ENCODE results near the gene PHGDH. TPM values are rescaled to one million over a fixed set of nuclear protein-coding genes. Genes with fewer than 3 reads are reported as not detected.
A peak's percentile ranks its signal among the peaks of the same experiment; 100 is the strongest.
"Not testable (repeated sequence)": the region's sequence is repeated elsewhere in the genome, so short reads cannot be mapped to it uniquely, and the experiment has no call there.

PHGDH gene
- total RNA-seq (2014; rRNA removed): 38.6 and 39.6 TPM in 2 replicates
- 49.7 TPM for polyA plus RNA-seq (2012)

GRCh38 chr1:119711804-119712341 lies at the start of gene PHGDH:
Gene PHGDH, plus strand, starts transcription at chr1:119711934. Its CDS starts 89 bp downstream, at chr1:119712023.
- peak; percentile 76 for DNase-seq (ENCODE audit: low read depth)

GRCh38 chr1:119662034-119662437 lies 49.7 kb upstream of the PHGDH start:
- DNase-seq (ENCODE audit: low read depth): no peak

DNA sequence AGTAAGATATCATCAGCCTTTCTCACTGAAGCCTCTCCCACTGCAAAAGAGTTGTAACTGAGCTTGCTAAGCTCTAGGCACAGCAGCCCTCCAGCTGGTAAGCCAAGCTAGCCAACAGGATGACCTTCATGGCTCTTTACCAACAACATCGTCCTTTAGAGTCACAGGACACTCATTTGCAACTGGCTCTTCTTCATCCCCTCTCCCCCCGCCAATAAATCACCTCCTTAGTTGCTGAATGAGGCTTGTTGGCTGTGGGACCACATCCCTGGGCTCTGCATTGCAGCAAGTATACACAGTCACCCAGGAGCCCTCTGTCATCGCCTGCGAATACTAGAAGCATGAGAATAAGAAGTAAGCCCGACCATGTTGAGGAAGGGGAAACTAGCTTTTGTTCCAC lies 47.7 kb upstream of the PHGDH start:
- no peak for DNase-seq (ENCODE audit: low read depth)

DNA sequence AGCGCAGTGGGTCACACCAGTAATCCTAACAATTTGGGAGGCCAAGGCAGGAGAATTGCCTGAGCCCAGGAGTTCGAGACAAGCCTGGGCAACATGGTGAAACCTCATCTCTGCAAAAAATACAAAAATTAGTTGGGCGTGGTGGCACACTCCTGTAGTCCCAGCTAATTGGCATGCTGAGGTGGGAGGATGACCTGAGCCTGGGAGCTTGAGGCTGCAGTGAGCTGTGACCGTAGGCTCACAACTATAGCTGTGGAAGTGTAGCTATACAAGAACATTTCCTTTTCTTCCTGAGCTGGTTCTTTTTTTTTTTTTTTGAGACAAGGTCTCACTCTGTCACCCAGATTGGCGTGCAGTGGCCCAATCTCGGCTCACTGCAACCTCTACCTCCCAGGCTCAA lies 44.6 kb upstream of the PHGDH start:
- DNase-seq (ENCODE audit: low read depth): no peak

- DNase-seq (ENCODE audit: low read depth): no peak
Measured at GRCh38 chr1:119670898-119671297, 40.8 kb upstream of the PHGDH start.

DNA sequence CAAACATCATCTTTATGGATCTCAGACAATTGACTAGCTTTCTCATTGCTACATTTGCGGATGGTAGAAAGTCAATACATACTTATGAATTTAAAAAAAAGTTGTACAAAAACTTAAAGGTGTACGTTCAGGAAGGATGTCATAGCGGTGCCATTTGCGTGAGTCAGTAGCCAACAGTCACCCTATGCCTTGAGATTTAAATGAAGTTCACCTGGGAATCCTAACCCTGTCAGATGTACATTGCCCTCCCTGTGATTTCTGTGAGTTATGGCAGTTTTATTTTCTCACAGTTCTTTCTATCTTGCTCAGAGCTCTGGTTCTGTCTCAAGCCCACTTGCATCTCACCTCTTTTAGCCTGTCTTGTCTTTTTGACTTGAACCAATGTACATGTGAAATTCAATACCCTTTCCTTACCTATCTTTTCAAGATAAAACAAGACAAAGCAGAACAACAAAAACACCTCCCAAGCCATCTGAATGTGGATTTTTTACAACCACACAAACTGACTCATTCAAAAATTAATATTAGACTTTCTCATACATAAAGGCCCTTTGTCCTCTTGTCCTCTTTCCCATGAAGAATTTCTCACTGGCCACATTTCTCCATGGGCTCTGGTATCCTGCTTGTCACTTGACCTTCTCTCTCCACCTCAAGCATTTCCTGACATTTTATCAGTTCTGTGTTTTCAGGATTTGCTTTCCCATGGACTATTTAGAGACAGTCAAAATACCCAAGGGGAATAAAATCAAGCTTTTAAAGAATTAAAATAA lies 38.4 kb upstream of the PHGDH start:
- DNase-seq (ENCODE audit: low read depth): peak; percentile 51

DNA sequence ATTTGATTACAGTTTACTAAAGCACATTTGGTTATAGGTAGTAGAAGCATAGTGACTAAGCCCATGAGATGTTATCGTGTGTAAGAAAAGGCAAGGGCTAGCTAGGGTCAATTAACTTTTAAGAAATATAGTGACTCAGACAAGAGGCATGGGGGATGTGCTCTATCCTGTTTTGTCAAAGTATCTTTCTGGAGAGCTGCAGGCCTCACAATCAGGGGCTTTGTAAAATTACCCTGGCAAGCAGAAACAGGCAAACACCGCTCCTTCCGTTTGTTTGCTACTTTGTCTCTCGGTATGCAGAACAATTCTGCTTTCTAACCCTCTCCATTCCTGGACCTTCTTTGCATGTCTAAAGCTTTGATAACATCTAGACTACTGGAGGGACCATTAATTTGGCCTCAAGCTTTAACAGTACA lies 37.6 kb upstream of the PHGDH start:
- DNase-seq (ENCODE audit: low read depth): peak; percentile 43

- DNase-seq (ENCODE audit: low read depth): peak; percentile 49
Measured at GRCh38 chr1:119674835-119675289, 36.9 kb upstream of the PHGDH start.

DNA sequence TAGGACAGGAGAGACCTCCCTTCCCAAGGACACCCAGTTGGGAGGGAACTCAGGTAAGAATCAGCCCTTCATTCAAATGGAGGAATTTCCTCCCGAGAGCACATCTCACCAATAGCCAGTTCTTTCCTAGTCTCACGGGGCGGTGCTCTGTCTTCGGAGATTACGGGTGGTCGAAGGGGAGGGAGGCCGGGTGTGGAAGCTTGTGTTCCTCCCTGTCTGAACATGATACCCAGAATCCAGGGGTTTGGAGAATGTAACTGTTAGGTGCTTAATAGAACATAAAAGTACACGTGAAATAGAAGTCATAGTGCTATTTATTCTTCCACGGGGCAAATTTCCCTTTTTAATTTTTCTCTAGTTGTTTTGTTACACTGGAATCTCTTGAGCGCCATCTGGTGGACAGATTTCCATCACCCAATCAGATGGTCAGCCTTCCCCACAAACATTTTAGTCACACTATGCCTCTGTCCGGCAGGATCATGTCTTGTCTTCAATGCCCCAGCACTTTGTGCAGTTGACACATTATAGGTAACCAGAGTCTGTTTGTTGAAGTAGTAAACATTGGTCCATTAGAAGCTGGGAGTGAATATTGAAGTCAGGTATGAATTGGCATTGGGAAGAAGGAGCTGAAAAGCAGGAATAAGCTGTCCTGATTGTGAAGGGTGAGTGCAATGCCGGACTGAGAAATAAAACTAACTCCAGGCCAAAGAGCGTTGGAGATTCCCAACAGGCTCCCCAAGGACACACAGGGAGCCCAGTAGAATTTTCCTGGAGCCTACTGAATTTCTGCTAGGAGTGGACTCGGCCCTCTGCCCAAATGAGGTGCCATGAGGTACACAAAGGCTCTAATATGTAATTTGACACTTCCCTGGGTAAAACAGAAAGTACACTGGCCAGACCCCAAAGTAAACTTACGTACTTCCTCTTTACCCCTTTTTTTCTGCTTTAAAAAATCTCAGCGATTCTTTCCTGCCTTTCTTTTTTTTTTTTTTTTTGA lies 36.1 kb upstream of the PHGDH start:
- DNase-seq (ENCODE audit: low read depth): peak; percentile 82

- DNase-seq (ENCODE audit: low read depth): no peak
Measured at GRCh38 chr1:119676571-119677206, 35.0 kb upstream of the PHGDH start.

DNA sequence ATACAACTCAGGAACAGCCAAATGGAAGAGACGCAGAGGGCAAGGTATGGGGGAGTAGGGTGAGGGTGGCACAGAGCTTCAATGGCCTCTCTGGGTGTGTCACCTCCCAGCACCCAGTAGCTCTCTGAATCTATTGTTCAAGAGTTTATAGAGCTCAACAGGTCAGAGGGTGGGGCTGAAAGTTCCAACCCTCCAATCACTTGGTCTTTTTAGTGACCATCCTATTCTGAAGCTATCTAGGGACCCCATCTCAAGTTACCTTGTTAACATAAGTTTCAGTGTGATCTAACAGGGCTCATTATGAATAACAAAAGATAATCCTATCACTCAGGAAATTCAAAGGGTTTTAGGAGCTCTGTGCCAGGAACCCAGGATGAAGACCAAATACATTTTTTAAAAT lies 32.5 kb upstream of the PHGDH start:
- DNase-seq (ENCODE audit: low read depth): no peak

DNA sequence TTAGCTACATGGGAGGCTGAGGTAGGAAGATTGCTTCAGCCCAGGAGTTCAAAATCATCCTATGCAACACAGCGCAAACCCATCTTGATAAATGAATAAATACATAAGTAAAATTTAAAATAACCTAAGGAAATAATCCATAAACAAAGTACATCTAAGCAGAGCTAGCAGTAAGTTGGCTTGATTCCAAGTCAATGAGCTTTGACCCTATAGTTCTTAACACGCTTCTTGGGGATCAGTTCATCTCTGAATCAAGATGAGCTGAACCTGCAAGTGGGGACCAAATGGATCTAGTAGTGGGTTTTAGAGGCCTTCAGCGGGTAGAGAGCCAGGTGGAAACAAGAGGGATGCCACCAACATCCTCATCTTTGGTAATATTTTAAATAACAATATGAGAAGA lies 31.5 kb upstream of the PHGDH start:
- no peak for DNase-seq (ENCODE audit: low read depth)

DNA sequence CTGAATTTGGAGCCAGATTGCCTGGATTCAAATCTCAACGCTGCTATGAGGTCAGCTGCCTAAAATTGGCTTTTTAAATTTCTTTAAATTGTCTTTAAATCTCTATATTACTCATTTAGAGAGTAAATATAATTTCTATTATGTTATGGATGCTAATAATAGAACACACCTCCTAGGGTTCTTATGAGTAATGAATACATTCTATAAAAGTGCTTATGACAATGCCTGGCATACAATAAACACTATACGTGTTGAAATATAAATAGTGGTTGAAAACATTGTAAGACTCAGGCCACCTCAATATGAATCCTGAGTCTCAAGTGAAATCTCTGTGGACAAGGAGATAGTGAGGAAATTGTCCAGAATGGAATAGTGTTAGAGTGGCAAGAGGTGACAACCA lies 31.0 kb upstream of the PHGDH start:
- DNase-seq (ENCODE audit: low read depth): no peak

GRCh38 chr1:119681560-119681959 lies 30.2 kb upstream of the PHGDH start:
- no peak for DNase-seq (ENCODE audit: low read depth)

DNA sequence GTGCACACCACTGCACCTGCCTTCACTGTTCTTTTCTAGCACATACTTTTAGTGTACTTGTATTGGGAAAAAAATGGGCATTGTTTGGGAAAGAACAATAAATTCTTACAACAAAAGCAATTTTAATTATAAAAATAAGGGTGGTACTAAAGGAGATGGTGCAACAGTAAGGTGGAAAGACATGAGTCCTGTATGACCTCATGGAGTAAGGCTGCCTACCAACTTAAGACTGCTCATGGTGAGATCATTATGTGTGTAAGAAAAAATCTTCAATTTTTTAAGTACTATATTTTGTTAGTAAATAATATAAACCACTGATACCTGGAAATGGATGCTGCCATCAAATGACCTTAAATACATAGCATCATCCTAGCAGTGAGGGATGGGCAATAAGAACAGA lies 29.6 kb upstream of the PHGDH start:
- no peak for DNase-seq (ENCODE audit: low read depth)

GRCh38 chr1:119683893-119684292 lies 27.8 kb upstream of the PHGDH start:
- no peak for DNase-seq (ENCODE audit: low read depth)

GRCh38 chr1:119686661-119687060 lies 25.1 kb upstream of the PHGDH start:
- DNase-seq (ENCODE audit: low read depth): no peak

DNA sequence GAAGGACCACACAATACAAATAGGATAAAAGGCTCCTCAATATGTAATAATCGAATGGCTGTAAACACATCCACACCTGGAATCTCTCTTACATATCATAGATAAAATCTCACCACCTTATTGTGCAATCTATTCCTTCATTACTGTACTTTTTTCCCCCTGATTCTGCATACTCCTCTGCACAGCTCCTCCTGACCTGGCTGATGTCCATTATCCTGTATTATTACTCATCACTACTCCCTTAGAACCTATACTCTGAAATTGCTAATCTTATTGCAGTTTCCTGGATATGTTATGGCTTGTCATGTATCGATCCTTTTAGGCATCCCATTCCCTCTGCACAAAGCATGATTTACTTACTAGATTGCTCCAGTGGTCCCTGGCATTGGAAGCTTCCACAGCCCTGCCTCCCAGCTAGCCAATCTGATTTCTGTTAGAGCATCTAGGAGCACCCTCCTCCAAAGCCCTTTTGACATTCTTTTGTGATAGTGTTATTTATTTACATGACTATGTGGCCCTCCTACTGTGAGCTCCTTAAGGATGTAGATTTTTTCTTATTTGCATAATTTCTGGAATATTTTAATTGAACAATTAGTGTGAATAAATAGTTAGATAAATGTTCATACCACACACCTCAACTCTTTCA lies 24.2 kb upstream of the PHGDH start:
- DNase-seq (ENCODE audit: low read depth): no peak

DNA sequence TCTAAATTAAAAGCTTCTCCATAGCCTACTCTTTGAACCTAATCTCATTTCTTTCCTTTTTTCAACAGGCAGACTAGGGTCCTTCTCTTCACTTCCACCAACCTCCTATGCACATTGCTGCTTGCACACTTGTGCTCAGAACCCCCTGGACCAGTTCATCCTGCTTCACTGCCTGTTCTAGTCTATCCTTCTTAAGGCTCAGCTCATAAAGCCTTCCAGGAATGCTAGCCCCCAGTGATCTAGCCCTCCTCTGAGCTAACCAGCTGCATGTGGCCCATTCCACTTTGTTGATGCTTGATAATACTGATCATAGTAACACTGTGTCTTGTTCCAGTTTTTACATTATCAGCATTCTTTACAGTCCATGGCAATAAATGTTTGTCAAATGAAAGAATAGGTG lies 22.9 kb upstream of the PHGDH start:
- no peak for DNase-seq (ENCODE audit: low read depth)

- DNase-seq (ENCODE audit: low read depth): no peak
Measured at GRCh38 chr1:119689511-119689910, 22.2 kb upstream of the PHGDH start.

GRCh38 chr1:119696863-119697262 lies 14.9 kb upstream of the PHGDH start:
- DNase-seq (ENCODE audit: low read depth): not testable (repeated sequence)
